WI38 (cell line): ENCODE data around the gene CXCR3.
"Not testable (repeated sequence)": the region's sequence is repeated elsewhere in the genome, so short reads cannot be mapped to it uniquely, and the experiment has no call there.

ENCODE experiments used
- H3K4me3 ChIP-seq: 2 replicates; pipeline ENCODE4 v1.5.1; 2011; ENCODE audit warnings: low read depth, mild to moderate bottlenecking, control low read depth, low read length
- TF ChIP-seq, protein P1 (sequence below): IDR thresholded peaks from 2 replicates; pipeline ENCODE4 v1.5.1; 2012; ENCODE audit warnings: low read depth, mild to moderate bottlenecking, control low read depth, low read length

The CXCR3 gene

DNA sequence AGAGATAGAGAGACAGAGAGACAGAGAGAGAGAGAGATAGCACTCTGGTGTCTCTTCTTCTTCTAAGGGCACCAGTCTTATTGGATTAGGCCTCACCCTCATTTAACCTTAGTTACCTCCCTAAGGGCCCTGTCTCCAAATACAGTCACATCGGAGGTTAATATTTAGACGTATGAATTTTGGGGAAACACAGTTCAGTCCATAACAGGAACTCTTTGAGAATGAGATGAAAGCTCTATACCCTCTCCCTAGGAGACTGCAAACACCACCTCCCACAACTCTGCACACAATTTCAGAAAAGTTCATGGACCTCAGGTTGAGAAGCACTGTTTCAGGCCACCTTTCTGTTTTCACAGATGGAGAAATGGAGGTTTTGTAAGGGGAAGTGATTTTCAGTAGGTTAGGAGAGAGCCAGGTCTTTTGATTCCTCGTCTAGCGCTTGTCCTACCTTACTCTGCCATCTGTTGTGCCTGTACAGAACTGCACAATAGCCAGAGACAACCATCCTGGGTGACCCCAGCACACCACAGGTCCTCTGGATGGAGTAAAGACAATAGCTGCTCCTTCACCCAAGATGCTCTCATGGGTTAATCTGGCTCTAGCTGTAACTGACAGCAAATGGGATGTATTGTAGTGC lies 32.1 kb upstream of the CXCR3 start:
- TF ChIP-seq, protein P1, sequence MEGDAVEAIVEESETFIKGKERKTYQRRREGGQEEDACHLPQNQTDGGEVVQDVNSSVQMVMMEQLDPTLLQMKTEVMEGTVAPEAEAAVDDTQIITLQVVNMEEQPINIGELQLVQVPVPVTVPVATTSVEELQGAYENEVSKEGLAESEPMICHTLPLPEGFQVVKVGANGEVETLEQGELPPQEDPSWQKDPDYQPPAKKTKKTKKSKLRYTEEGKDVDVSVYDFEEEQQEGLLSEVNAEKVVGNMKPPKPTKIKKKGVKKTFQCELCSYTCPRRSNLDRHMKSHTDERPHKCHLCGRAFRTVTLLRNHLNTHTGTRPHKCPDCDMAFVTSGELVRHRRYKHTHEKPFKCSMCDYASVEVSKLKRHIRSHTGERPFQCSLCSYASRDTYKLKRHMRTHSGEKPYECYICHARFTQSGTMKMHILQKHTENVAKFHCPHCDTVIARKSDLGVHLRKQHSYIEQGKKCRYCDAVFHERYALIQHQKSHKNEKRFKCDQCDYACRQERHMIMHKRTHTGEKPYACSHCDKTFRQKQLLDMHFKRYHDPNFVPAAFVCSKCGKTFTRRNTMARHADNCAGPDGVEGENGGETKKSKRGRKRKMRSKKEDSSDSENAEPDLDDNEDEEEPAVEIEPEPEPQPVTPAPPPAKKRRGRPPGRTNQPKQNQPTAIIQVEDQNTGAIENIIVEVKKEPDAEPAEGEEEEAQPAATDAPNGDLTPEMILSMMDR, result no peak
- H3K4me3 ChIP-seq, result no peak overlapping the region

DNA sequence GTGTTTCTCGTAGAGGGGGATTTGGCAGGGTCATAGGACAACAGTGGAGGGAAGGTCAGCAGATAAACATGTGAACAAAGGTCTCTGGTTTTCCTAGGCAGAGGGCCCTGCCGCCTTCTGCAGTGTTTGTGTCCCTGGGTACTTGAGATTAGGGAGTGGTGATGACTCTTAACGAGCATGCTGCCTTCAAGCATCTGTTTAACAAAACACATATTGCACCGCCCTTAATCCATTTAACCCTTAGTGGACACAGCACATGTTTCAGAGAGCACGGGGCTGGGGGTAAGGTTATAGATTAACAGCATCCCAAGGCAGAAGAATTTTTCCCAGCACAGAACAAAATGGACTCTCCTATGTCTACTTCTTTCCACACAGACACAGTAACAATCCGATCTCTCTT lies 26.1 kb upstream of the CXCR3 start:
- H3K4me3 ChIP-seq, result not testable (repeated sequence)

DNA sequence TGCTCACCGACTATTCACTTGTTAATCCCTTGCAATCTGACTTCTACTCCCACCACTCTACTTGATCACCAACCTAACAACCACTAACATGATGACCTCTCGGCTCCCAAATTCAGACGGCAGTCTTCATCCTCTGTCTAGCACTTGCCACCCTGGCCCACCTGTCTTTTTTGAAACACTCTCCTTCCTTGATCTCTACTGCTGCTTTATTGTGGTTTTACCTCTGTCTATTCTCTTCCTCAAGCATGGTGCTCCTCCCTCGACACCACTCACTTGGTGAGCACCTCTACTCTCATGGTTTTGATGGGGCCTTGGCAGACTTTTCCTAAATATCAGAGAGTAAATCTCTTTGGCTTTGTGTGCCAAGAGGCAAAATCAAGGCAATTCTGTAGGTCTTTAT lies 21.7 kb upstream of the CXCR3 start:
- TF ChIP-seq, protein P1, result no peak
- H3K4me3 ChIP-seq, result no peak overlapping the region

DNA sequence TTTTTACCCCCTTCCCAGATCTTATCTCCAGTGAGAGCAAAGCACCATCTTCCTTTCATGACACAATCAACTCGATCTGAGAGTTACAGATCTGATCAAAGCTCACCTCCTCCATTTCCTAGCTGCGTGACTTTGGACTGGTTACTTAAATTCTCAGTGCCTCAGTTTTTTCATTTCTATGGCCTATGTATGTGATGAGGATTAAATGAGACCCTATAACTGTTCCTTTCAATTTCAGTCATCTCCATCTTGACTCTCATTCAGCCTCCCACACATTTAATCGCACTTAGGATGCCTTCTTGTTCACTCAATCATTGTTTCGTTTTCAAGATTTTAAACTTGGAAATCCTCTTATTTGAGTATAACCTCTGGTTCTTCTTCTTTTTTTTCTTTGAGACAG lies 20.1 kb upstream of the CXCR3 start:
- no peak overlapping the region for H3K4me3 ChIP-seq
- TF ChIP-seq, protein P1, result no peak

DNA sequence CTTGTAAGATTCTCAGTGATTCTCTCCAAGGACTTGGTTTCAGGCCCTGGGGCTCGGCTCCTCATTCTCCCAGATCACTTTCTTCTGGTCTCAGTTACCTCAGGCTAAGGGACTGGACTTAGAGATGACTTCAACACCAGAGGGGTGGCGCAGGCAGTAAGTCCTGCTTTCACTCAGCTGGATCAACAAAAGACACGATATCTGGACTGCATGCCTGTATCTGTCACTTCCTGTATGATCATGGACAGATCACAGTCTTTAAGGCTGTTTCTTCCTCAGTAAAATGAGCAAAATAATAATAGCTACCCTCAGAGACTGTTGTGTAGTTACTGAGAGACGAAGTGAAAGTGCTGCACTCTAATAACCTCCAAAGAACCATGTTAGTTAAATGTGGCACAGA lies 19.5 kb upstream of the CXCR3 start:
- no peak overlapping the region for H3K4me3 ChIP-seq
- TF ChIP-seq, protein P1, result no peak

DNA sequence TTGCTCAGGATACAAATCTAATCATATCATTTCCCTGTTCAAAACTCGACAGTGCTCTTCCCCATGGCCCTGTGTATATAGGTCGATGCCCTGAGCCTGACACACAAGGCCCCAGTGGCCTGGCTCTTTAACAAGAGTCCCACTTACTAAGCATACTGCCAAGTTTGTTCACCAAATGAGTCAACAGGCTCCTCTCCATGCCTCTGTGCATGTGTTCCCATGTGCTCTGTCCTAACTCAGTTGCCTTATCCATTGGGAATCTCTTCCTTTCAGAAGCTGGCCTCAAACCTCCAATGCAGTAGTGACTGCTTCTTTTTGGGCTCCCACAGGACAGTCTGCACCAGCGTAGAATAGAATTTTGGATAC lies 18.9 kb upstream of the CXCR3 start:
- H3K4me3 ChIP-seq, result no peak overlapping the region
- TF ChIP-seq, protein P1, result no peak

DNA sequence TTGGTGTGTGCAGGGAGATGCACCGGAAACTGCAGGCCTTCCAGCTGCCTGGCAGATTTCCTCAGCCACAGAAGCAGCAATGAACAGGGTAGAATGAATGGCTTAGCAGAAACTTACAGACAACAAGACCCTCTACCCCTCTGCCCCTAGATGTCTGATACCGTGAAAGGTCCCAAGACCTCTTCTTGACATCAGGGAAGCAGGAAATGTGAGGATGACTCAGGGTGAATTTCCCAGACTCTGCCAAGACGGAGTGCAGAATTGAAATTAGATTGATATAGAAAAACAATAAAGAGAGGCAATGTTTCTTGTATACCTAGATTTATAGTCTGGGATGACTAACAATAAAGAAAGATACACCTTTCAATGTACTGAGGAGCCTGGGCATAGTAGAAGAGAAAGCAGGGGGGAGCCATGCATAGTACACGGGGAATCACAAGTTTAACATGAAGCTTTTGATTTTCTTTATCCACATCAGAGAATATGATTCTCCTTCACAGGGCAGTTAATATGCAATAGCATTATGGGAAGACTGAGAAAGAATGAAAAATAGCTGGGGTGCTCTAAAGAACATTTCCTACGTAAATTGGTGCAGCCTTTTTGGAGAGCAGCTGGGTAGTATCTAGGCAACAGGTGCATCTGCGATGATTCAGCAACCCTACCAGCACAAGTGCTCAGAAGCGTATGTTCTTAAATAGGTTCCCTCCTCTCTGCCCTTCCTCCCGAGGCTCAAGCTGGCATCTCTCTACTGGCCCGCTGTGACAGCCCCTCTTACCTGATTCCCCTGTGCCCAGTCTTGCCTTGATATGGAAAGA lies 18.3 kb upstream of the CXCR3 start:
- no peak overlapping the region for H3K4me3 ChIP-seq
- TF ChIP-seq, protein P1, result no peak
